GM12891 (cell line): ENCODE measurements around the gene GPR84.
"Not testable (repeated sequence)": the region's sequence is repeated elsewhere in the genome, so short reads cannot be mapped to it uniquely, and the experiment has no call there.

ENCODE experiments used
- DNase-seq: peaks from one replicate; pipeline ENCODE4 v3.0.0; 2011; ENCODE audit warnings: low spot score; ENCODE audit not compliant: insufficient read length
- FAIRE-seq: peaks from 2 replicates; lab custom pipeline; 2011; peaks lifted over from hg19 to GRCh38; lab: Jason Lieb, UNC
- PAX5 ChIP-seq: IDR thresholded peaks from 2 replicates; pipeline ENCODE4 v1.6.1; 2011; ENCODE audit warnings: low read length, moderate library complexity, mild to moderate bottlenecking; ENCODE audit not compliant: insufficient read depth, severe bottlenecking
- POLR2A ChIP-seq: IDR thresholded peaks from 2 replicates; pipeline ENCODE4 v1.6.1; 2011; ENCODE audit warnings: low read depth, low read length, control low read depth
- POLR2AphosphoS5 ChIP-seq: IDR thresholded peaks from 2 replicates; pipeline ENCODE4 v1.6.1; 2011; ENCODE audit warnings: low read depth, low read length, control low read depth
- POU2F2 ChIP-seq: IDR thresholded peaks from 2 replicates; pipeline ENCODE4 v1.6.1; 2011; ENCODE audit warnings: low read depth, mild to moderate bottlenecking, control low read depth, low read length, moderate library complexity
- SPI1 ChIP-seq: IDR thresholded peaks from 2 replicates; pipeline ENCODE4 v1.6.1; 2011; ENCODE audit warnings: low read depth, low read length, control low read depth
- TAF1 ChIP-seq: IDR thresholded peaks from 2 replicates; pipeline ENCODE4 v1.6.1; 2011; ENCODE audit warnings: low read depth, low read length, control low read depth

GPR84 gene

DNA sequence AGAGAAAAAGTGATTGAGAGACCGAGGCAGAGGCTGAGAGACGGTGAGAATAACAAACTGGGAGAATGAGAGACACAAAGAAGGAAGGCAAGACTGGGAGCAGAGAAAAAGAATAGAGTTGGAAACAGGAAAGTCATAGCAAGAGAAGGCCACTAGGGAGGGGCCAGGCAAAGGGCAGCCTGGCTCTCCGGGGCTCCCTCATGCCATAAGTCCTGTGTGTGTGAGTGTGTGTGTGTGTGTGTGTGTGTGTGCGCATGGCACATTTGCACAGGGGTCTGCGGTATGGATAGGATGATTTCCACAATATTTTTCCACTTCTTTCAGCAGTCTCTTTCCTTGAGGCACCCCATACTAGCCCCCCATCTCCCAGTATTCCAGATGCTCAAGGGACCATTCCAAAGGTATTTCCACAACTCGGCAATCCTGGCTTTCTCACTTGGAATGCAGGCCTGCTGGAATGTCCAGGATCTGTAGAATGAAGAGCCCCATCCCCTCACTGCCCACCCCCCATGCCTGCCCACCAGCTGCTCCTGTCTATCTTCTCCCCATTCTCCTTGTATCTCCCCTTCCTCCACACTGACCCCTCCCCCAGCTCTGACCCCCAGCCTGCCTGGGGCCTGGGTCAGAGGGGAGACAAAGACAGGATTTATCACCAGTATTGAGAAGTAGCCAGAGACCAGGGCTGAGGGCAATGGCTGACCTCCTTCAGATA lies 9.0 kb downstream of the GPR84 start:
- DNase-seq (no peak), FAIRE-seq (no peak)
- TF ChIP-seq POLR2A (no peak), SPI1 (no peak), PAX5 (no peak), POLR2AphosphoS5 (no peak), TAF1 (no peak), POU2F2 (no peak)

DNA sequence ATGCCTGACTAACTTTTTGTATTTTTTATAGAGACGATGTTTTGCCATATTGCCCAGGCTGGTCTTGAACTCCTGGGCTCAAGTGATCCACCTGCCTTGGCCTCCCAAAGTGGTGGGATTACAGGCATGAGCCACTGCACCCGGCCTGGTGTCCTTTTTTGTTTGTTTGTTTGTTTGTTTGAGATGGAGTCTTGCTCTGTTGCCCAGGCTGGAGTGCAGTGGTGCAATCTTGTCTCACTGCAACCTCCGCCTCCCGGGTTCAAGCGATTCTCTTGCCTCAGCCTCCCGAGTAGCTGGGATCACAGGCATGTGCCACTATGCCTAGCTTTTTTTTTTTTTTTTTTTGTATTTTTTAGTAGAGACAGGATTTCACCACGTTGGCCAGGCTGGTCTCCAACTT lies 10.0 kb downstream of the GPR84 start:
- FAIRE-seq, DNase-seq: not testable (repeated sequence)

DNA sequence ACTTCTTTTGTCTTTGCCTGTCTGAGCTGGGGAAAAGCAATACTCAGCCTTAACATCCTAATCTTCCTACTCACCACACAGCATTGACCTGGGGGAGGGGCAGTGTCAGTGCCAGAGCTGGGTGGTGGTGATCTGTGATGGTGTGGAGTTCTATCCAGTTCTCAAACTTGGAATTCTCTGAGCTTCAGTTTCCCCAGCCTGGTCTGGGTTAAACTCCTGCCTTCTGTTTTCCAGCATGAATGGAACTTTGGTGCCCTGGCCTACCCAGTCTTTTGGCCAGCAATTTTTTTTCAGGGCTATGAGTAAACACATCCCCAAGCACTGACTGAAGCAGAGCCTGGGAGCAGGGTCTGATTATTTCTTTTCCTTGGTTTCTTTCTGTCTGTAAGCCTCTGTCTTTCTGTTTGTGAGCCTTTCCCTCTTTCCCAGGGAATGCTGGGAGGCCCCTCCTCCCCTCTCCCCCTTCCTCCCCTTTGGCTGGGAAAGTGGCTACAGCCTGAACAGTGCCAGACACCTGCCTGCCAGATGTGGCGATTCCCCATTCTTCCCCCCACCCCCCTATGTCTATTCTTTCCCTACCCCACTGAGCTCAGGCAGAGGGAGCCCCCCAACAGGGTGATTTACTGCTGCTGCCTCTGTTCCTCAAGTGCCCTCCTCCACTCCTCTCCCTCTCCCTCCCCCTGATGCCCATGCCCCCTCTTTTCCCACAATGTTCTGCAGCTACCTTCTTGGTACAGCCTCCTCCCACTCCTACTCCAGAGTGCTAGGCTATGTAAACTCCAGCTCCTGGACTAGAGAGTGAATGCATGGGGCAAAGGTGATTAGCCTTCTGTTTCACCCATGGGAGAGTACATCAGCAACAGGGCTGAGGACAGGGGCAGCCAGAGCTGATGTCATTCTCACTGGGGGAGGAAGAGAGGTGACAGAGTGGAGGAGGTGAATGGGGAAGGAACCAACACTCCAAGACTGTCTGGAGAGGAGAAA lies 11.1 kb downstream of the GPR84 start:
- no peak for DNase-seq
- no peak for FAIRE-seq
- TF ChIP-seq POU2F2 = no peak
- no peak for TF ChIP-seq POLR2AphosphoS5
- TF ChIP-seq TAF1 = no peak
- no peak for TF ChIP-seq PAX5
- TF ChIP-seq SPI1 = no peak

DNA sequence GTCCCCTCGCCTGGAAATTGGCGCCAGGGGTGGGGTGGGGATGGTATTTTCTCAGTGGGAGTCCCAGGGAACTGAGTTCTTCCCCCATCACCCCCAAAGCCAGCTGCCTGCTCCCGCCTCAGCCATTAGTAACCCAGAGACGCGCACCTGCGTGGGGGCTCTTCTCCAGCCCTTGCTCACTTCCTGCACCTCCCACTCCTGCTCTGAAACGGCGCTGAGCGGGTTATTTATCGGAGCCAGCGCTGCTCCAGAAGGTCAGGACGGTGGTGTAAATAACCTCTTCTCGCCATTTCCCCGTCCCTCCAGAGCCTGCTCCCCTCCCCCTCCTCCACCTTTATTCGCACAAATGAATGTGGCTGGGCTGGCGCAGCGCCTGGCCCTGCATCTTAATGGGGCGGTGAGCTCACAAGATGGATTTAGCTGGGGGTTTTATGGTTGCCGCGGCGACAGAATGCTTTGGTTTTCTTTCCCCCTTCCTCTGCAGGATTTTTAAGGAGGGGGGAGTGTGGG lies 12.2 kb downstream of the GPR84 start:
- no peak for TF ChIP-seq PAX5
- no peak for TF ChIP-seq TAF1
- TF ChIP-seq POU2F2 = no peak
- TF ChIP-seq POLR2AphosphoS5 = no peak
- no peak for TF ChIP-seq POLR2A
- TF ChIP-seq SPI1 = no peak
- FAIRE-seq (no peak), DNase-seq (no peak)

DNA sequence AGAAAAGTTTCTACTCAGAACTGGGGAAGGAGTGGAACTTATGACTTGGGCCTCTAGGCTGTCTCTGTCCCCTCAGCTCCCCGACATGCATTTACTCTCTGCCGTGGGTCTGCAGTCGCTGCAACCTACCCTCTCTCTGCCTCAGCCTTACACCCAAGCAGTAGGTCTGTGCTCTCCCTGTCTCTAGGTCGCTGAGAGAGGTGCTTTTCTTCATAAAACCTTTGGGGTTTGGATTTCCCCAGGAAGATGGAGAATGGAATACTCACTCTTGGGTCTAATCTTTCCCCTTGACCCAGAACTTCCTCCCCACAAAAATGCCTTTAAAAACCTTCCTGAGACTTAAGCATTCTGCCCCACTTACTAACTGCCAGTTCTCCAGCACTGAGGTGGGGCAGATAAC lies 12.9 kb downstream of the GPR84 start:
- no peak for DNase-seq
- TF ChIP-seq TAF1 = no peak
- no peak for FAIRE-seq

DNA sequence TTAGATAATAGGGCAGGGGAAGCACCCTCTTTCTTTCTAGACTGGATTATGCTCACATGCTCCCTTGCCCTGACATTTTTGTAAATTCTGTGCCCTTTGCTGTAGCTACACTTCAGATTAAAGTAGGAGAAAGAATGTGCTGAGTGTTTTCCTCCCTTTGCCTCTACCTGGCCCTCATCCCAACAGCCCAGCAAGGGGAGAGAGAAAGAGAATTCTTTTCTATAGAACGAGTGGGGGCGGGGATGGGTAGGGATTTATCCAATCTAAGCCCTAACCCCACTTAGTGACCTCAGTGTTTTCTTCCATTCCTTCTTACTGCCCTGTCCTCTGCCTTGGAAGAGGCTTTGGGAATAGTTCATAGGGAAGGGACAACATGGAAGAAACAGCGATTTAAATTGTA lies 13.5 kb downstream of the GPR84 start:
- DNase-seq (no peak), FAIRE-seq (no peak)
- TF ChIP-seq TAF1 = no peak
- no peak for TF ChIP-seq SPI1
- TF ChIP-seq POLR2AphosphoS5 = no peak
- TF ChIP-seq PAX5 = no peak
- TF ChIP-seq POU2F2 = no peak
- no peak for TF ChIP-seq POLR2A

DNA sequence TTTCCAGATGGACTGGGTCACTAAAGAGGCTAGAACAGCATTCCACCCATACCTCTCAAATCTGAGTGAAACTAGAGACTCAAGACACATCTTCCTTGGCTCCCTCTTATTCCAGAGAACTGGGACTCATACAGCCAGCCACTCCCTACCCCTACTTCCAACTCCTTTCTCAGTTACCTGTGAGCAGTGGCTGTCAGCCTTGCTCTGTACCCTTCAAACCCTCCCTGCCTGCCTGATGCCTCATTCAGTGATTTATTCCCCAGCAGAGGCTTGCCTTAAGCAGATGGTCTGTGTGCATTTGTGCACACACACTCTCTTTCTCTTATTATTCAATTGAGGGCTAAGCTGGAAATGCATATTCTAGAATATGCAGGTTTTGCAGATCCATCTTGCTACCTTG lies 14.6 kb downstream of the GPR84 start:
- no peak for FAIRE-seq
- TF ChIP-seq PAX5 = no peak
- no peak for TF ChIP-seq POU2F2
- no peak for TF ChIP-seq TAF1
- TF ChIP-seq POLR2A = no peak
- TF ChIP-seq POLR2AphosphoS5 = no peak
- TF ChIP-seq SPI1 = no peak
- no peak for DNase-seq

DNA sequence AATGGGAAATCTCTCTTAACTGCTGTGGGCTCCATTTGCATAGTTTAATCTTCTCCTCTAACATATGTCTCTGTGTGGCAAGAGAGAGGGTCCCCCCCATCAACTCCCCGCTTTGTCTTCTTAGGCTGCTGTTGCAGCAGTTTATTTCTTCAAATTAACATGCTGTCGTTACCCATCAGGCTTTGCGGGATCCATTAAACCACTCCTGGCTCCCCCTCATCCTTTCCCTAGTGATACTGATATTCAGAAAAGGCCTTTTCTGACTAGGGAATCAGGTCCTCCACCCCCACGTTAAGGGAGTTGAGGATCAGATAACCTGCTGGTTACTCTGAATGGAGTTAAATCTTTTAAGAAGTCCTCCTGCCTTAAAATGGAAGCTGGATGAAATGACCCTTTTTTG lies 15.2 kb downstream of the GPR84 start:
- FAIRE-seq (no peak), DNase-seq (no peak)
- no peak for TF ChIP-seq POLR2A
- TF ChIP-seq SPI1 = no peak
- TF ChIP-seq POU2F2 = no peak
- TF ChIP-seq TAF1 = no peak
- TF ChIP-seq PAX5 = no peak
- no peak for TF ChIP-seq POLR2AphosphoS5

DNA sequence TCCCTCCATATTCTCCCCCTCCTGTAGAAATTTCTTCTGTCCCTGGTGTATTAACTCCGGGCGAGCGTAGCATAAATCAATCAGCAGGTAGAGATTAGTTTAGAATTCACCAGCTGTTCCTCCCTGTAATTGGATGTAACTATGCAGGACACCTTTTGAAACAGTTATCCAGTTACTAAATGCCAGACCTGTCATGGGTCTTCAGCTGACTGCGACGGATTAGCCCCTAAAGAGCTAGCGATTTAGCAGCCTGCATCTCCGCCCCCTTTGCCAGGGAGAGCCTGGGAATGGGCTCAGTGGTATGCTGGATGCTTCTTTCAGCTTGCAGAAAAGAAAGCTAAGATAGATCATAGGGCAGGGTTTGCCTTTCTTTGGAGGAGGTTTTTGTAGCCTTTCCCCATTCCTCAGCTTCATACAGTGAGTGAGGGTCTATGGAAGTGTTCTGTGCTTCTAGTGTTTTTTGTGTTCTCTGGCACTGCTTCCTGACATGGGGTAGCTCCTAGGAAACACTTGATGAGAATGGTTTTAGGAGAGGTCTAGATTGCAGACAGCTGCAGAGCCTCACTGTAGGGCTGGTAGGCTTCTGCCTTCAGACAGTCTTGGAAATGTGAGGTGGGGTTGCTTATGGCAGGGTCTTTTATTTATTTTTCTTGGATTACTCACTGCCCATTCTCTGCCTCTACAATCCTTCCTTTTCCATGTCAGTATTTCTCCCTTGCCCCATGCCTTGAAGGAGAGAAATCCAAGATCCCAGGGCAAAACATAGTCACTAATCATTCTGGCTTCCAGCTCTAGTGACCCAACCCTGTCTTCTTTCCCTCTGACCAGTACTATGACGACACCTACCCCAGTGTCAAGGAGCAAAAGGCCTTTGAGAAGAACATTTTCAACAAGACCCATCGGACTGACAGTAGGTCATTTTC lies 22.6 kb downstream of the GPR84 start:
- DNase-seq (no peak), FAIRE-seq (no peak)
- TF ChIP-seq POLR2A = no peak
- TF ChIP-seq TAF1 = no peak
- TF ChIP-seq PAX5 = no peak
- TF ChIP-seq POLR2AphosphoS5 = no peak
- no peak for TF ChIP-seq POU2F2
- no peak for TF ChIP-seq SPI1
